OCI-LY7 (cell line): ENCODE data around the gene DCP1B. TPM values are rescaled to one million over a fixed set of nuclear protein-coding genes. Genes with fewer than 3 reads are reported as not detected.

ENCODE experiments used
- BruUV-seq: library from RNA; stranded (reverse); fragments of 400-500 nt; replicated peaks from 2 replicates; lab custom pipeline; 2021; lab: Mats Ljungman, UMichigan
- CTCF ChIA-PET: fragments of 300-600 bp; sonication (Branson Sonifier 250); formaldehyde crosslinking; loops from one replicate; lab custom pipeline; 2022; ENCODE audit warnings: antibody characterized with exemption; ENCODE audit not compliant: unreplicated experiment; lab: Charles Lee
- POLR2A ChIA-PET: fragments of 300-600 bp; sonication (Branson Sonifier 250); formaldehyde crosslinking; loops from one replicate; lab custom pipeline; 2022; ENCODE audit warnings: antibody characterized with exemption; lab: Charles Lee
- DNase-seq: peaks from one replicate; pipeline ENCODE4 v3.0.0-alpha.2; 2015; ENCODE audit warnings: low spot score
- H2AFZ ChIP-seq: fragments of 200-600 bp; sonication (generic), shearing (Covaris generic); 2 replicates; pipeline ENCODE4 v1.6.1; 2014; ENCODE audit warnings: mild to moderate bottlenecking, antibody characterized with exemption, low read length, moderate library complexity
- H3K27ac ChIP-seq: fragments of 200-600 bp; sonication (generic); 2 replicates; pipeline ENCODE4 v1.5.1; 2014; ENCODE audit warnings: mixed run types, low read depth, mild to moderate bottlenecking, moderate library complexity, low read length, inconsistent platforms; ENCODE audit not compliant: poor library complexity, severe bottlenecking
- H3K36me3 ChIP-seq: fragments of 200-600 bp; sonication (generic); 2 replicates; pipeline ENCODE4 v1.6.1; 2014; ENCODE audit warnings: mild to moderate bottlenecking, antibody characterized with exemption, low read length, moderate library complexity, mixed read lengths; ENCODE audit not compliant: insufficient read depth
- H3K4me1 ChIP-seq: fragments of 200-600 bp; sonication (generic); 2 replicates; pipeline ENCODE4 v1.5.1; 2014; ENCODE audit warnings: mild to moderate bottlenecking, low read length; ENCODE audit not compliant: insufficient read depth, poor library complexity, severe bottlenecking
- H3K4me2 ChIP-seq: fragments of 200-600 bp; sonication (generic); 2 replicates; pipeline ENCODE4 v1.6.1; 2014; ENCODE audit warnings: mild to moderate bottlenecking, low read length
- H3K4me3 ChIP-seq: fragments of 200-600 bp; sonication (generic); 2 replicates; pipeline ENCODE4 v1.5.1; 2014; ENCODE audit warnings: mild to moderate bottlenecking, low read depth, low read length; ENCODE audit not compliant: poor library complexity, severe bottlenecking
- H3K79me2 ChIP-seq: fragments of 200-600 bp; sonication (generic); 2 replicates; pipeline ENCODE4 v1.6.1; 2016; ENCODE audit warnings: low read depth, mild to moderate bottlenecking, low read length, moderate library complexity, mixed read lengths; ENCODE audit not compliant: insufficient read depth
- H3K9me2 ChIP-seq: fragments of 200-600 bp; sonication (generic); 2 replicates; pipeline ENCODE4 v1.6.1; 2016; ENCODE audit warnings: mild to moderate bottlenecking, low read length, mixed read lengths; ENCODE audit not compliant: insufficient read depth
- H3K9me3 ChIP-seq: fragments of 200-600 bp; sonication (generic); 2 replicates; pipeline ENCODE4 v1.6.1; 2014; ENCODE audit warnings: mild to moderate bottlenecking, mixed run types, low read length, mixed read lengths
- H4K20me1 ChIP-seq: fragments of 200-600 bp; sonication (generic); 2 replicates; pipeline ENCODE4 v1.6.1; 2014; ENCODE audit warnings: mild to moderate bottlenecking, antibody characterized with exemption, low read length, moderate library complexity, mixed read lengths; ENCODE audit not compliant: insufficient read depth
- CTCF ChIP-seq: fragments of 200-600 bp; sonication (generic); conservative IDR thresholded peaks from 2 replicates; pipeline ENCODE4 v1.5.1; 2014; ENCODE audit warnings: mild to moderate bottlenecking, antibody characterized with exemption, low read length, moderate library complexity, mixed read lengths
- EZH2phosphoT487 ChIP-seq: fragments of 200-600 bp; sonication (generic); IDR thresholded peaks from 2 replicates; pipeline ENCODE4 v1.6.1; 2018; ENCODE audit warnings: low read depth, borderline replicate concordance, mild to moderate bottlenecking, mixed run types, antibody characterized with exemption, low read length, moderate library complexity, mixed read lengths
- intact Hi-C: fragments of 100-400 bp; cut with micrococcal nuclease; formaldehyde crosslinking; loops from one replicate; pipeline ENCODE4 v1.10.0; 2022; ENCODE audit not compliant: unreplicated experiment
- total RNA-seq, 2 experiments: library from RNA; depleted of rRNA in 1 of 2; stranded (reverse); fragments of >200 nt in 1 of 2; shearing (Covaris generic) in 1 of 2; gene quantifications; 2 replicates each; pipeline ENCODE4 v1.2.3, GENCODE V29; 2014 to 2022

Gene DCP1B
- total RNA-seq, 2 experiments from 2014 or later, result 14.2 to 15.5 TPM

GRCh38 chr12:1919763-1920162 lies 84.5 kb downstream of the DCP1B start:
- DNase-seq, result no peak
- H2AFZ ChIP-seq, result no peak overlapping the region

GRCh38 chr12:1919284-1919683 lies 85.0 kb downstream of the DCP1B start:
- TF ChIP-seq CTCF (no peak), EZH2phosphoT487 (no peak)
- Histone ChIP-seq H3K4me2 (no peak overlapping the region), H3K36me3 (no peaks in the 10 kb centered on the region), H3K4me1 (peaks cover 8% of the 10 kb centered on the region), H3K4me3 (no peak overlapping the region), H4K20me1 (no peaks in the 10 kb centered on the region), H3K27ac (no peak overlapping the region), H3K9me3 (no peaks in the 10 kb centered on the region), H3K79me2 (no peaks in the 10 kb centered on the region), H2AFZ (no peak overlapping the region), H3K9me2 (no peaks in the 10 kb centered on the region)
- intact Hi-C loops, result no loop called here
- ChIA-PET POLR2A (no interaction called here), CTCF (no interaction called here)
- no peak for DNase-seq
- no TSS peak for BruUV-seq

More at GRCh38 chr12:1919763-1920162, 84.5 kb downstream of the DCP1B start:
- H3K4me3 ChIP-seq, result no peak overlapping the region
- H3K9me2 ChIP-seq, result no peaks in the 10 kb centered on the region
- H3K79me2 ChIP-seq, result no peaks in the 10 kb centered on the region
- CTCF ChIA-PET, result no interaction called here
- H3K4me1 ChIP-seq, result peaks cover 13% of the 10 kb centered on the region
- no peaks in the 10 kb centered on the region for H4K20me1 ChIP-seq
- no peak overlapping the region for H3K27ac ChIP-seq
- H3K9me3 ChIP-seq, result no peaks in the 10 kb centered on the region
- H3K4me2 ChIP-seq, result no peak overlapping the region
- H3K36me3 ChIP-seq, result no peaks in the 10 kb centered on the region
- TF ChIP-seq EZH2phosphoT487, result no peak
- TF ChIP-seq CTCF, result no peak
- BruUV-seq, result no TSS peak
- intact Hi-C loops, result no loop called here
- POLR2A ChIA-PET, result no interaction called here

GRCh38 chr12:1918884-1919236 lies 85.4 kb downstream of the DCP1B start:
- H3K9me3 ChIP-seq, result no peaks in the 10 kb centered on the region
- CTCF ChIA-PET, result no interaction called here
- H3K9me2 ChIP-seq, result no peaks in the 10 kb centered on the region
- H3K27ac ChIP-seq, result no peak overlapping the region
- peaks cover 8% of the 10 kb centered on the region for H3K4me1 ChIP-seq
- H4K20me1 ChIP-seq, result no peaks in the 10 kb centered on the region
- no peak for TF ChIP-seq CTCF
- no peak for TF ChIP-seq EZH2phosphoT487
- H3K79me2 ChIP-seq, result no peaks in the 10 kb centered on the region
- DNase-seq, result no peak
- BruUV-seq, result no TSS peak
- no peak overlapping the region for H2AFZ ChIP-seq
- POLR2A ChIA-PET, result no interaction called here
- no peak overlapping the region for H3K4me2 ChIP-seq
- H3K36me3 ChIP-seq, result no peaks in the 10 kb centered on the region
- no peak overlapping the region for H3K4me3 ChIP-seq
- intact Hi-C loops, result no loop called here
